Stimulated activated CD8-positive, alpha-beta memory T cell treated with anti-CD3 and anti-CD28 coated beads, Interleukin-15, amount 100 ng/mL, for 48 hours (primary cell): ENCODE measurements around the gene TRPV6.

ENCODE experiments used
- DNase-seq, 2 donors: peaks; one replicate each; pipeline ENCODE4 v3.0.0-alpha.2; 2020; ENCODE audit warnings: low read depth in 2 of 2

Gene TRPV6

DNA sequence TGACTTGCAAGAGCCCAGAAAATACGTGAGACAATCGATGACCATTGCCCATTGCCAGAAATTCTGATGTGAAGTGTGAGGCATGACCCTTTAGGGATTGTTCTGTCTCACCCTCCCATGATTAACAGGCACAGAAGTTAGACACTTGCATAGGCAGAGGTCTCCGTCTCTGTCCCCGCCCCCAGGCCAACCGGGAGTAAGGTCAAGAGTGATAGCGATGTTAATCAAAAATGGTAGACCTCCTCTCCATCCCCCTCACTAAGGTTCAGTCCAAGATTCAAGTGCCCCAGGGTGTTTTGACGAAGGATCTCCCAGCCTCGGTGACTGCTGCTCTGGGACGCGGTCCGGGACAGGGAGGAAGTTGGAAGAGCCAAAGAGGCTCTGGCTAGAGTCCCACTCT, 22.7 kb upstream of the TRPV6 start:
- DNase-seq = no peak

DNA sequence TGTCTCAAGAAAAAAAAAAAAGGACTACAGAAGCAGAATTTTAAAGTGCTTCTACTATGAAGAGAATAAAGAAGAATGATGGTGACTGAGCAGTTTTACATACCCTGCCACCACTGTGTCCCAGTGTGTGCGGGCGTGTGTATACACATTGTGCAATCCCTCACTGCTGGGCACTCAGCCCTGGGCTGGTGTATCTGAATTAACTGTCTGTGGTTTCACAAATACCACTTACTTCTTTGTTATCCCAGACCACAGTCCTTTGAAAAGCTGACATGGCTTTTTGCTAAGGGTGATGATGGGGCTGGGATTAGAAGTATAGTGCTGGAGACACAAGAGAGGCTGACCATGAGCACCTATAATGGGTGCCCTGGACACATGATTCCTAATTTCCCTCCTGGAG, 21.1 kb upstream of the TRPV6 start:
- no peak for DNase-seq

DNA sequence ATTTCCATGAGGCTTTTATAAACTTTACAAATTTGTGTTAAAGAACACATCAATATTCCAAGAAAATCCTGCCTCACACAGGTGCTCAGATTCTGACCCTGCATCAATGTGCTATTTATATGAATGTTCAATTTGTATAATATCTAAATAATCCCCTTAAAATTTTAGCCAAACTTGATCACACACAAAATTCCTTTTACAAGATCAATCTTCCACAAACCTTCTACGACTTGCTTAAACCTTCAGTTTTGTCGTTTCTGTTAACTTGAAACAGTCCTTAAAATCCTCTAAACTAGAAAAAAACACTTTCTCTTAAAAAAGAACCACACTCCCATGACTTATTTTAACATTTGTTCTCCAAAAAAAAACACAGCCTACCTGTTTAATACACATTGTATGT, 20.2 kb upstream of the TRPV6 start:
- no peak for DNase-seq

GRCh38 chr7:142904128-142904527, 18.6 kb upstream of the TRPV6 start:
- no peak for DNase-seq

GRCh38 chr7:142901426-142902259, 16.1 kb upstream of the TRPV6 start:
- no peak for DNase-seq

GRCh38 chr7:142899661-142900060, 14.1 kb upstream of the TRPV6 start:
- no peak for DNase-seq

- no peak for DNase-seq
Observed at GRCh38 chr7:142898377-142899170, 13.0 kb upstream of the TRPV6 start.

- DNase-seq = no peak
Observed at GRCh38 chr7:142897691-142898090, 12.1 kb upstream of the TRPV6 start.

- DNase-seq = no peak
Observed at GRCh38 chr7:142896741-142897379, 11.3 kb upstream of the TRPV6 start.

DNA sequence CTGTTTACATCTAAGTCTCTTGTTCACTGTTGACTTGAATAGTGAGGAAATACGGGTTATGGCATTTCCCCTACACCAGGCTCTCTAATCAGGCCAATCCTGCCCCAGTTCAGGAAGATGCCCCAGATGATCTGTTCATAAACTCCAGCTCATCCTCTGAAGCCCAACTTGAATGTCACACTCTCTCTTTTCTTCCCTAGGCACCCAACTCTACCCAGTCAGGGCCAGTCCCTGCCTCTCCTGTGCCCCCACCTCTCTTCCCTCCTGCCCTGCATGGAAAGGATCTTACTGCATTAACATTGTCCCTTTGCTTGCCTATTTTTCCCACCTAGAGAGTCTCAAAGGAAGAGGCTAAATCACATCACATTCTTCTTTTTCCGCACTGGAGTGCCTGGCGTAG, 10.6 kb upstream of the TRPV6 start:
- no peak for DNase-seq

DNA sequence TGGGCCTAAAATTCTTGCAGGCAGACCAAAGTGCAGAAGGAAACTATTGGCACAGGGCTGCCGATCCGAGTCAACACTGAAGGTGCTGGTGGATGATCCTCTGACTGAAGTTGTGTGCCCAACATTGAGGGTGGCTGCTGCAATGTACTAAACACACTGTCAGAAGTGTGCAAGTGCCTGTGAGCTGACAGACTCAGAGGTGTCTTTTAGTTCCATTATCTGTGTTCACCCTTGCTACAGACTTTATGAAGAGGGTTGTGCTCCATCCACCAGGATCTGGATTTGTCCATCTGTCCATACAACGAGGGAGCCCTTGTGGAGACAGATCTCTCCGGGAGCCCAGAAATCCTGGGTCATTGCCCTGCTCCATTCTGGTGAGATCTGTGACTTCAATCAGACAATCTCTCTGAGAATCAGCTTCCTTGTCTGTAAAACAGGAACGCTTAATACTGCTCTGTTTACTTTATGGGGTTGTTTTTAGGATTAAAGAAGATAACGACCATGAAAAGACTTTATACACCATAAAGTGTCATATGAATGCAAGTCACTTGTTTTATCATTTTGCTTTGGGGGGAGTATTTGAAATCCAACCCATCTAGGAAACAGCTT, 9.5 kb upstream of the TRPV6 start:
- no peak for DNase-seq

- no peak for DNase-seq
Observed at GRCh38 chr7:142894112-142894984, 8.8 kb upstream of the TRPV6 start.

DNA sequence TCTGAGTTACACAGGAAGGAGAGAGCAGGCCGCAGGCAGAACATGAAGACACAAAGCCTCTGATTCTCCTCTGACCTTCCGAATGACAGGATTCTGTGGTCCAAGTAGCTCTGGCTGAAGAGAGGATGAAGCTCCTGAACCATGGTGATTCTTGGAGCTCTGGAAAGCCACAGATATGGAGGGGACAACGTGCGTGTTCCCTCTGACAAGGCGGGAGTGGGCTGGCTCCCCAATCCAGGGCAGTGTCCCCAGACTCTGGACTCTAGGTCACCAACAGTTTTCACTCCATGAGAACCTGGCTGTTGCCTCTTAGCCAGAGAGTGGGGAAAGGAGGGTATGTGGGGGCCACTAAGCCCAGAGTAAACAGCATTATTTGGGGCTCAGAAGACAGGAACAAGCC, 7.4 kb upstream of the TRPV6 start:
- DNase-seq = no peak

GRCh38 chr7:142891490-142892082, 6.0 kb upstream of the TRPV6 start:
- no peak for DNase-seq

- DNase-seq = no peak
Observed at GRCh38 chr7:142890874-142891485, 5.4 kb upstream of the TRPV6 start.

GRCh38 chr7:142889816-142890215, 4.3 kb upstream of the TRPV6 start:
- no peak for DNase-seq

GRCh38 chr7:142887282-142888015, 1.9 kb upstream of the TRPV6 start:
- no peak for DNase-seq

DNA sequence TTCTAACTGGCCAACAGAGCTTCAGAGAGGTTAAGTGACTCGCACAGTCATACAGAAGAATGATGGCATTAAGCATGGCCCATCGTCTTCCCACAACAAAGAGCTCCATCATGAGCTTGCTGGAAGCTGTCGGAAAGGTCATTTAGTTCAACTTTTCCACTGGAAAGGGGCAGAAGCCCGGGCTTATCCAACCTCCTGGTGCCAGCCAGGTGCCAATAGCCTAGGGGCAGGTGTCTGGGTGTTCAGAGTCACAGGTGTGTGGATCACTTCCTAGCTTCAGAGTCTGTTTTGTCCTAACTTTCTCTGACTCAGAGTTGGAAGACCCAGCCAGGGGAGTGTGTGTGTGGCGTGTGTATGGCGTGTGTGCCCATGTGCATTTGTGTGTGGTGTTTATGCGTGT, 1.3 kb upstream of the TRPV6 start:
- DNase-seq = no peak

DNA sequence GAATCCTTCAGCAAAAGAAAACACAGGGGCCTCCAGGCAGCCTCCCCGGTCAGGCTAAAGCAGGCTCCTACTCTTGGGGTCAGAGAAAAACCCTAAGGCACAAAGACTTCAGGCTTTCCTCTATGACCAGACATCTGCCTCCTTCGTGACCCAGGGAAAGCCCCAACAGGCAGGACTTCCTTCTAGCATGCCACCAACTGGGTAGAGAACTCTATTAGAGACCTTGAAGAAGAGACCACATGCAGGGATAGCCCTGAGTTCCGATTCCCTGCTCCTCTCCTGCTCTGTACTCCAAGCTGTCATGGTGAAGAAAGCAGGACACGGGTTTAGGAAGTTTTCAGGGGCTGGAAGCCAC, 1.3 kb downstream of the TRPV6 start:
- DNase-seq = no peak
